ENCODE data around the gene ABCA4.

ABCA4 gene

GRCh38 chr1:94079080-94079940 lies 41.6 kb downstream of the ABCA4 start:
- peak; percentile 98 for DNase-seq

DNA sequence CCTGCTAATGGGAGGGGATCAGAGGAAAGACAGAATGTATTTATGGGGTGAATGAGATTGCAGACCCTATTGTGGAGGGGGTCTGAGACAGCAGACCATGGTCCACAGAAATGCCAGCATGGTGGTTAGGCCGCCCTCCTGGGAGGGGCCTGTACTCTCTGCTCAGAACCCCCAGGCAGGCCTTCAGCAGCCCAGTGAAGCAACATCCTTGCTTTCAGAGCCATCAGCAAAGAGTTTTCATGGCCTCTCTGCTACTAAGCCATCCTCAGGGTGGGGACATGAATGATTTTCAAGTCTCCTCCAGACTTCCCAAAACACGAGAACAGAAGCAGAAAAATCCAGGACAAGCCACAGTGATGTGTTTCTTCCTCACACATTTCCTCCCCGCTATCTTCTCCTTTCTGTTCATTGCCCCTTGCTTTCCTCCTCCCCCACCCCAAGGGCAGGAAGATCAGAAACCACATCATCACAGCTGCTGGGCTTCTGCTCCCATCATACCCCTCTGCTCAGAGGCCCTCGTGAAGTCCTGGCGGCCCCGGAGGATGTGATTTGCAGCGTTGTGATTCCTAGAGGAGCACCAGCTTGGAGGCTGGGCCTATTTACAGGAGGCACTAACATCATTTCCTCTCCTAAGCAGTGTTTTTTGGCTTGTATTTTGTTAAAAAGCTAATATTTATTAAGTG lies 48.0 kb downstream of the ABCA4 start:
- DNase-seq: no peak

DNA sequence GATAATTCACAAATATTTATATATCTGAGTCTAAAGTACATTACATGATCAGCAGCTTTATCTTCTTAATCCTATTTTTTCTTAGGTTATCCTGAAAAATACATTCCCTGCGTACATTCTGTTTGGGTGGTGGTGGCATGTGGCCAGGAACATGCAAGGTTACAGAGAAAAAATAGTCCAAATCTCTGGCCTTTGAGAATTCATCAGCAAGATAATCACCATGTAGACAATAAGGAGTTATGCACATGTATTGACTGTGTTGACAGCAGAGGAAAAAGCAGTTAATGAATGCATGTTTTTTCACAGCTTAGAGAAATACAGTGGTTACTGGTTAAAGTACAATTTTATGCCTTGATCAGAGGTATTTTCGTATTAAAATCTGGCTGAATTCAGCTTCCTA lies 49.0 kb downstream of the ABCA4 start:
- no peak for DNase-seq

GRCh38 chr1:94071391-94071790 lies 49.6 kb downstream of the ABCA4 start:
- DNase-seq: no peak

- DNase-seq: no peak
Observed at GRCh38 chr1:94070865-94071264, 50.1 kb downstream of the ABCA4 start.

- DNase-seq: no peak
Observed at GRCh38 chr1:94069919-94070285, 51.0 kb downstream of the ABCA4 start.

DNA sequence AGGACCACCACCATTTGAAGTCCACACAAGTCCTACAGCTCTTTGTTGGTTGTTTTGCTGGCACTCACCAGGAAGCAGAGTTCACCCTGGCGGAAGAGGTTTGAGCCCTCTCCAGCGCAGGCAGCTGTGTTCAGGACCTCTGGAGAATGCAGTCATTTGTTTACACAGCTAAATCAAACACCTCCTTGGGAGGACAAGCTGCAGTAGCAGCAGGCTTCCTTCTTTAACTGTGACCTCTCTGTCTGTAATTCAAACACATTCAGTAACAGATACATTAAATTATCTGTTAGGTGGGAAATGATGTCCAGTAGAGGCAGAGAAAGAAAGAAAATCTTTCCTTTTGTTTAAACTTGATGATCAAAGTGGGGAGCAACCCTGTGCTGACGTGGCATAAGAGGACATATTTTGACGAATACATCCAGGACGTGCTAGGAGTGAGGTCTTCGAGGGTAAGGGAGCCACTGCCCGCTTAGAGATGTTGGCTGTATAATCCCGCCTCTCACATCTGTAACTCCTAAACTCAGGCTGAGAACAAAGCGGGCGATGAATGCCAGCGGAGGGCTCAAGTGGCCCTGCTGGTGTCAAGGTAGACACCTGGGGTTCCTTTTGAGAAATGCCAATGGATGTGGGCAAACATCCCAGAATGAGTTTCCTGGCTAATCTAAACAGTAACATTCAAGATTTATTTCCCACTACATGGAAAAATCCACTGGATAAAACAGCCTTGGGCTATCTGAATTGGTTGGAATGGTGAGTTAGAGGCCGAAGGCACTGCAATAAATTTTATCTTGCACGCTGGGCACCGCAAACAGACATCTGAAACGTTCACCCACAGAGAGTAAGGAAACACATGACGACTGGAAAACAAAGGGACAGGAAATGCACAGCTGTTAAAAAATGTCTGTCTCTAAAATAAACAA lies 51.7 kb downstream of the ABCA4 start:
- DNase-seq: peak; percentile 51

GRCh38 chr1:94068096-94068998 lies 52.6 kb downstream of the ABCA4 start:
- DNase-seq: peak; percentile 48

DNA sequence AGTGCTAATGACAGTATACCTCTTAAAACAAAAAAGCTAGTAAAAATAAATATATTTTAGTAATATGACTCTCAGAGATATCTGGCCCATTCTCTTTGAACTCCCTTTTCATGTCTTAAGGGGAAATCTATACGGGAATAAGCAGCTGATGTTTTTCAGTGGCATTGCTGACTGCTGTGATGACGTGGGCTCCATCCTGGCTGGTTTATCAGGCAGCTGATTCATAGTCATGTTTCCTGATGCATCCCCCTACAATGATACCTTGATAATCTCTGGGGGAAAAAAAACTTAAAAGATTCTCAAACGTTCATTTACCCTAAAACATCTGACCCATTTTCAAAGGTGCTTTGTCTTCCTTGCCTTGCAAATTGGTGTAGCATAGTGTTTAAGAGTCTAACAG lies 53.8 kb downstream of the ABCA4 start:
- DNase-seq: no peak

DNA sequence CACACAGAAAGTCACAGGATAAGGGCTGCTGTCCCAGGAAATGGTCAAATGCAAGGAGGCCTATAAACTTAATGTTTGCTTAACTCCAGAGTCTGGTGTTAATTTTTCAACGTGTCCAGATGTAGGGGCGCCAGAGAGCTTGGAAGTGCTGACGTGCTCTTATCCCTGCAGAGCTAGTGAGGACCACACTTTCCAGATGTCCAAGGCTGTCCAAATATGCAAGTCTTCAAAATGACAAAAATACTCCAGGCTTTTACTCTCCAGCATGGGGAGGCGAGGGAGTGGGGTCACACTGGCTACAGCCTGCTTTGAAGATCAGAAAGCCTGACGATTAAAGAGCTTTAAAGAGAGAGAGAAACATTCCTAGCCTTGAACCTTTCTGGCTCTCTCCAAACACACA lies 57.6 kb downstream of the ABCA4 start:
- peak; percentile 28 for DNase-seq

GRCh38 chr1:94061513-94062443 lies 59.2 kb downstream of the ABCA4 start:
- peak; percentile 67 for DNase-seq

GRCh38 chr1:94060720-94061119 lies 60.2 kb downstream of the ABCA4 start:
- no peak for DNase-seq

DNA sequence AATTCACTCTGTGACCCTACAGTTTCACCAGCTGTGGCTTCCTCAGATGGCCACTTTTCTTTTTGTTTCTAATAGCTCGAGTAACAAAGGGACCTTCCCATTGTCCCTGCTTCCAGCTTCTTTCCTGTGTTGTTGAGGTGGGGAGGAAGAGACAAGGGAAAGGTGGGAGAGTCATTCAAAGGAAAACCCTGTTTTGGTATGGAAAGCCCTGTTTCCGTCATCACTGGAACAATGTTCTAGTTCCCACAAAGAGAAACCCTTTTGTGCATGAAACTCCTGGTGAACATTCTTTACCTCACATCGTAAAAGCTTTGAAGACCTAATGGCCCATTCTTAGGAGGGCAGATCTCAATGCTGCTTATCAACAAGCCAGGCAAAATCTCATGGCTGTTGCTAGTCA lies 62.2 kb downstream of the ABCA4 start:
- no peak for DNase-seq

DNA sequence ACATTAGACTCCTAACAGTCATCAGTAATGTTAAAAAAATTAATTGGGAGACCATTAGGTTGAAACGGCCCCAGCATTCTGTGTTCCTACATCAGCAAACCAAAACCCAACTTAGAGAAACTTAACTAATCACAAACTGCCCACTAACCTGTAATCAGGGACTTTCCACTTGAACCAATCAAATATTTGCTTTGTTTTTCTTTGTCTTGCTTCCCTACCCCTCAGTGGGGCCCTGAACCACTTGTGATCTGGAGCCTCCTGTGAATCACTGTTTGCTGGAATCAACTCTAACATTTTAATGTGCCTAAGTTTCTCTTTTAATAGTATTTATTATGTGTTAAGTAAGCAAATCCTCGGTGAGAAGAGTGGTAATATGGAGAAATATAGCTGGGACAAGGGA lies 64.0 kb downstream of the ABCA4 start:
- DNase-seq: peak; percentile 65

GRCh38 chr1:94056171-94056570 lies 64.8 kb downstream of the ABCA4 start:
- no peak for DNase-seq

DNA sequence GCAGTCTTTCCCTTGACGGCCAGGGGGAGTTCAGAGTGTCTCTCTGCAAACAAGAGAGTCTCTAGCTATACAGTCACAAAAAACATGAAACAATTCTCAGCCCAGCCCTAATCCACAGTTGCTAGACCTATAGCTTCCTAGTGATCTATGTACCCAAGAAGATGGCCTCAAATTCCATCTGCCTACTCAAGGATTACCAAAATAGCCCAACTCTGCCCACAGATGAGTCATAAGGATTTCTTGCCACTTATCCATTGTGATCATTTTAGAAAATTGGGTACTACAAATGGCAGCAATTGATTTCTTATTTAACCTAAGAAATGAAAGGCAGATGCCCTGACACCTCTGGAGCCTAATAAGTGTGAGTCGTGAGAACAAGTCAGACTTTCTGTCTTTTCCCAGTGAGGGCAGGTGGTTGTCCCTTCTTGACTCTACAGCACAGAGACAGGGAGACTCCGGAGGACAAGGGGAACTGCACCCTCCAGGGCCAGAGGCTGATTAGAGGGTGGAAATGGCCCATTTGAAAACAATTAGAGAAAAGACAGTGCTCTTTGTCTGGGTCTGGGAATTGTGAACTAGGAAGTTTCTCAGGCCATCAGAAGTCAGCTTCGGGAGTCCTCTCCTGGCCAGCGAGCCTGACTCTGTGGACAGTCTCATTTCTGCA lies 65.4 kb downstream of the ABCA4 start:
- DNase-seq: peak; percentile 64

DNA sequence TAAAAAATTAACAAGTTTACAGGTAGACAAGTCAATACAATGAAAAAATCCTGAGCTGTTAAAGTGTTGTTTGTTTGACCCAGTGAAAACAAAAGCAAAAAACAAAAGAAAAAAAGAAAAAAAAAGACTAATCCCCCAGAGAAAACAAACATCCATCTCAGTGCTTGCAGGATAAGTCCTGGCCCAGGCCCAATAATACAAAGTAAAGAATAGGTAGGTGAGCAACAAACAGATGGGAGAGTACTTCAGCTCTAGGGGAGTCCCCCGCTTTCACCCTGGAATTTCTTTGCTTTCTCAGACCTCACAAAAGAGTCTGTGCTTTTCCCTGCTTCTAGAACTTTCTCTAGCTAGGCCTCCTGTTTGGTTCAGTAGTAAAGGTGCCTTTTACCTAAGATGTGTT lies 70.3 kb downstream of the ABCA4 start:
- DNase-seq: no peak

DNA sequence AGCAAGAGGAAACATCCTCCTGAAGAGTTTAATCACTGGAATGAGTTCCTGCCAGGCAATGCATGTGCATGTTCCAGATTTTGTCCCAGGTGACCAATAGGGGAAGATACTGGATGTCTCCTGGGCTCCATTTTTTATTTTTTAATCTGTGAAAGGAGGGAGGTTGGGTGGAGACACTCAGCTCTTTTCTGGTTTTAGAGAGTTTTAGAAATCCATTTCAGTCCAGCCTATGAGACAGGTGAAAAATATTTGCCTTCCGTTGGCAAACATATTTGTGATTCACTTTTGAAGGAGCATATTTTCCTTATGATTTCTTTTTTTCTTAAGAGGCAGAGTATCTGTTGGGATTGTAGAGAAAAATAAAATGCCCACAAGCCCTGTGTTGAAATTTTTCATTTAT lies 70.7 kb downstream of the ABCA4 start:
- no peak for DNase-seq

DNA sequence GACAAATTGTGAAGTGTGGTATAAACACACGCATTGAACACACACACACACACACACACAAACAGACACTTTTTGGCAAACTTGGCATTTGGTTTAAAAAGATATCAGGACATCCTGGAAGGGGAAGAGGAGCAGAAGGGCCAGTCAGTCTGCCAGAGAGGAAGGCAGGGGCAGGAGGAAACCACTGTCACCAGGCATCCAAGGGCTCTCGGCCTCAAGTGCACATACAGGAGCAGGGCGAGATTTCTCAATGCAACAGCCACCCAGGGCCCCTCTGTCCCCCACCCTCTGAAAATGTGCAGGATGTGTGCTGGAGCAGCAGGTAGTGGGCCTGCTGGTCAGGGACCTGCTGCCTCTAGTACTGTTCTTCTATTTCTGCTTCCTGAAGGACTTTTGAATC lies 71.2 kb downstream of the ABCA4 start:
- no peak for DNase-seq

DNA sequence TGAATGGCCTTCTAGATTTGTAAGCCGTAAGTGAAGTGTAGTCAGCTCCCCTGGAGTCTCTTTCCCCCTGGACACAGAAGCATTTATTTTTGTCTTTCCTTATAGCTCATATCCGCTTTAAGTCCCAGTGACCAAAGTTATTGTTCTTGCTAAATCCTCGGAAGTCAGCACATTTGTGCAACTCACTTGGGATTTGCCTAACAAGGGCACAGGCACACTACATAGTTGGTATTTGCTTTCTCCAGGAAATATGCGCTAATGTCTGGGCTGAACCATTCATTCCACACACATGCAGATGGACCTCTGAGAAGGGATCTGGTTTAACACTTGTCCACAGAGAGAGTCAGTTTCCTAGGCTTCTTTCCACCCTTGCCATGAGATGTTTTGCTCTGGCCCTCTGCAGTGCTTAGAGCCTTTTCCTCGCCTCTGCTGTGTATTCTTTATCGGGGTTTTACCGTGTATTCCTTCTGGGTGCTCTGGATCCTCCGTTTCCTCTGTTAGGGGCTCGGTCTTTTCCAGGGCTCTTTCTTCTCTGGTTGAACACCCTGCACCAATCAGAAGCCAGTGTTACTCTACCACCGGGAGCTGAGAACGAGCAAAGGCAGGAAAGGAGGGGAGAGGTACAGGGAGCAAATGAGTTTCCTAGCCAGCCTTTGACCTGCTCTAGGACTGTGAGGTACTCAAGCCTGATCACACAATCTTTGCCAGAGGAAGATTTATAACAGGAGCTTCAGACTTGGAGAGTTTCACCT lies 72.4 kb downstream of the ABCA4 start:
- DNase-seq: no peak
